ENCODE measurements around the gene MAP2K3. TPM values are rescaled to one million over a fixed set of nuclear protein-coding genes. Genes with fewer than 3 reads are reported as not detected.

MAP2K3 gene
- total and polyA plus RNA-seq, 2 of the 4 experiments (the other 2 are of a cell fraction): 23.5 to 82.2 TPM

DNA sequence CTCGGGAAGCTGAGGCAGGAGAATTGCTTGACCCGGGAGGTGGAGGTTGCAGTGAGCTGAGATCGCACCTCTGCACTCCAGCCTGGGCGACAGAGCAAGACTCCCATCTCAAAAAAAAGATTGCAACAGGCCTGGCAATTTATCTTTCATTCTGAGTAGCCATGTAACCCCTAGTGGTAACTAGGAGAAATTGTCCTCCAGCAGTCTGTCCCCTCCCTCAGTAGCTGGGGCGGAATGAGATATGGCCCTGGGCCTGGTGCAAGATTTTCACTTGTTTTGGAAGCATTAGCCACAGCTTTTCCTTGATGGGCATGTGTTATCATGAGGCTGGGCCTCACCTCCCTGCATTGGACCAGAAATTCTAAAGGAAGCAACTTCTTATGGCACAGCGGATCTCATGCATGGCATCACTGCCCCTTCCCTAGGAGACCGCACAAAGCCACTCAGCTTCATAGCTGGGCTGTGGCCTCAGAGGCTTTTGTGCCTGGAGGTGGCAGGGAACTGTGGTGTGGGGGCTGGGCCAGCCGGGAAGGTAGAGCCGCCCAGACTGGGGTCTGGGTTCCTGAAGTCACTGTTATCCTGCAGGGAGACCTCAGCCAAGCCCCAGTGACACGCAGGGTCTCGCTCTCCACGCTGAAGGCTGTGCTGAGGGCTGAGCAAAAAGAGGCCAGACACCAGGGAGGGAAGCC lies 44.7 kb upstream of the MAP2K3 start:
- Histone ChIP-seq H2BK20ac (ENCODE audit: low read depth, low read length) (no peak overlapping the region), H3K36me3 (ENCODE audit: control insufficient read depth, insufficient read depth, low read length) (peaks cover 7% of the 10 kb centered on the region; the same call in 1 of the 2 replicates), H3K4ac (ENCODE audit: low read depth, low read length) (no peak overlapping the region), H2BK5ac (ENCODE audit: low read depth, low read length, poor library complexity, severe bottlenecking) (no peak overlapping the region), H3K9ac (ENCODE audit: low read depth, low read length) (no peak overlapping the region), H3K4me2 (ENCODE audit: low read depth, low read length) (no peak overlapping the region), H3K14ac (replicated peaks; ENCODE audit: low read depth, low read length) (no peak overlapping the region), H2AFZ (replicated peaks; ENCODE audit: low read length, poor library complexity) (no peak overlapping the region), H2AK5ac (ENCODE audit: low read depth, low read length) (no peak overlapping the region), H3K9me1 (ENCODE audit: insufficient read depth, low read length) (no peaks in the 10 kb centered on the region), H2BK120ac (ENCODE audit: low read depth, low read length) (no peak overlapping the region), H4K8ac (ENCODE audit: low read depth in 2 of 2, low read length in 2 of 2) (no peak overlapping the region), H4K5ac (ENCODE audit: low read depth, low read length) (no peak overlapping the region), H3K9me3 (ENCODE audit: control insufficient read depth, insufficient read depth, low read length) (no peaks in the 10 kb centered on the region), H3K4me1 (ENCODE audit: control insufficient read depth, insufficient read depth, low read length) (0 out of 2 replicates have a peak, but pooled peaks cover 1% of the 10 kb centered on the region), H2BK15ac (ENCODE audit: low read depth, low read length) (no peak overlapping the region), H3K18ac (ENCODE audit: low read depth, low read length) (no peak overlapping the region), H4K20me1 (ENCODE audit: insufficient read depth, low read length) (no peaks in the 10 kb centered on the region; the same call in 1 of the 2 replicates), H3K27me3 (ENCODE audit: control insufficient read depth, insufficient read depth, low read length) (no peaks in the 10 kb centered on the region), H3K4me3 (ENCODE audit: insufficient read depth, low read depth, low read length) (no peak overlapping the region), H4K91ac (ENCODE audit: insufficient read depth, low read depth, low read length) (no peak overlapping the region), H2AK9ac (replicated peaks; ENCODE audit: low read depth, low read length, poor library complexity) (peak overlapping the region; percentile 81), H3K27ac (ENCODE audit: insufficient read depth, low read length) (no peak overlapping the region), H3K79me1 (ENCODE audit: low read depth in 1 of 2, low read length in 2 of 2) (no peaks in the 10 kb centered on the region), H3K56ac (ENCODE audit: extremely low read depth, insufficient read depth, low read length) (no peak overlapping the region), H3K23ac (ENCODE audit: low read depth, low read length) (no peak overlapping the region)
- ATAC-seq (ENCODE audit: low read depth) (peak; percentile 68), DNase-seq (peak; percentile 28)
- POLR2A ChIA-PET (ENCODE audit: unreplicated experiment): no interaction called here
- in situ Hi-C loops (cut with MboI; ENCODE audit: low sequenced_read_pairs) (no loop called here), intact Hi-C loops (cut with micrococcal nuclease) (no loop called here), dilution Hi-C loops (cut with HindIII; ENCODE audit: low sequenced_read_pairs, unreplicated experiment) (no loop called here)
- CTCF ChIA-PET: interaction anchor here (0.5 to 0.7 kb wide), 3 partner anchors 45 to 163 kb away, joined by 3 to 7 read pairs (median 4); no protein-coding TSS in a partner anchor
- BruUV-seq (replicated peaks): no TSS peak
- 50% methylated on average over 6 of the region's 12 CpGs; no CpG with 5 or more reads in 1 of the 2 experiments for WGBS, 2 experiments (ENCODE audit: extremely low coverage in 2 of 2, insufficient read length in 1 of 2)
- TF ChIP-seq CEBPB (IDR thresholded peaks at IDR 0.05; ENCODE audit: low read depth, low read length): peak; percentile 62
- peak; percentile 9; the same call in 1 of the 2 replicates for TF ChIP-seq SMC3 (IDR thresholded peaks at IDR 0.05; ENCODE audit: low read depth, low read length)
- TF ChIP-seq CHD1 (IDR thresholded peaks at IDR 0.05; ENCODE audit: low read depth, low read length): no peak
- TF ChIP-seq BHLHE40 (IDR thresholded peaks at IDR 0.05; ENCODE audit: low read depth, low read length): no peak
- peak; percentile 42 for TF ChIP-seq CTCF (conservative IDR thresholded peaks at IDR 0.05; ENCODE audit: low read depth, low read length)
- TF ChIP-seq RAD21 (IDR thresholded peaks at IDR 0.05; ENCODE audit: low read length): peak; percentile 34
